Body of pancreas (tissue), 4 donors: Measurements from ENCODE around the gene TMCC3.
"Not testable (repeated sequence)": the region's sequence is repeated elsewhere in the genome, so short reads cannot be mapped to it uniquely, and the experiment has no call there.

Experiments used
- CTCF ChIP-seq, 7 experiments: fragments of 450-650 bp in 4 of 7; fragments of 200-600 bp in 3 of 7; sonication (generic) in 3 of 7; IDR thresholded peaks; one replicate each; pipeline ENCODE4 v1.5.1; 2016 to 2019; ENCODE audit warnings: antibody characterized with exemption in 7 of 7
- POLR2A ChIP-seq, 3 donors: fragments of 450-650 bp; IDR thresholded peaks; one replicate each; pipeline ENCODE4 v1.6.1; 2016; ENCODE audit warnings: antibody characterized with exemption in 3 of 3, mild to moderate bottlenecking in 2 of 3

GRCh38 chr12:94601307-94601706, 49.0 kb downstream of the TMCC3 start:
- not testable (repeated sequence) for TF ChIP-seq CTCF, POLR2A (IDR thresholded peaks at IDR 0.05)
